ENCODE results near the gene MTHFD2L. TPM values are rescaled to one million over a fixed set of nuclear protein-coding genes. Genes with fewer than 3 reads are reported as not detected.

Gene MTHFD2L
- total and polyA plus RNA-seq, 2 of the 8 experiments (the other 6 are each of a cell fraction or from before 2014, with no cell fraction given) = 5.4 to 15.0 TPM

DNA sequence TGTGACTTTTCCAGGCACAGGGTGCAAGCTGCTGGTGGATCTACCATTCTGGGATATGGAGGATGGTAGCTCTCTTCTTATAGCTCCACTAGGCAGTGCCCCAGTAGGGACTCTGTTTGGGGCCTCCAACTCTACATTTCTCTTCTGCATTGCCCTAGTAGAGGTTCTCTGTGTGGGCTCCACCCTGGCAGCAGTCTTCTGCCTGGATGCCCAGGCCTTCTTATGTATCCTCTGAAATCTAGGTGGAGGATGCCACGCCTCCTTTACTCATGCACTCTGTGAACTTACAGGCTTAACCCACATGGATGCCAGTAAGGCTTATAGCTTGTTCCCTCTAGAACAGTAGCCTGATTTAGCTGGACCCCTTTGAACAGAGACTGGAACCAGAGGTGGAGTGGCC, 186.1 kb downstream of the MTHFD2L start:
- Histone ChIP-seq H3K79me1 (ENCODE audit: low read depth, low read length) (no peaks in the 10 kb centered on the region), H3K18ac (ENCODE audit: extremely low read depth, low read length) (no peak overlapping the region), H3K9me3 (ENCODE audit: insufficient read depth in 2 of 2, low read depth in 1 of 2, low read length in 1 of 2) (peaks cover 24% of the 10 kb centered on the region in 2 experiments), H4K5ac (ENCODE audit: insufficient read length, low read depth, low read length) (no peak overlapping the region), H2BK120ac (replicated peaks; ENCODE audit: low read depth, low read length) (no peak overlapping the region), H3K27me3 (replicated peaks in 1 of 4; ENCODE audit: control insufficient read depth in 3 of 4, extremely low read depth in 1 of 4, insufficient read depth in 3 of 4, low read length in 3 of 4) (no peaks in the 10 kb centered on the region), H4K20me1 (replicated peaks in 1 of 2; ENCODE audit: control insufficient read depth in 1 of 2, insufficient read depth in 2 of 2, low read length in 2 of 2) (no peaks in the 10 kb centered on the region), H2BK5ac (ENCODE audit: low read depth, low read length) (no peak overlapping the region), H4K91ac (replicated peaks; ENCODE audit: insufficient read length, low read length) (no peak overlapping the region), H3K4me3 (ENCODE audit: extremely low read depth in 1 of 4, insufficient read depth in 2 of 4, low read depth in 3 of 4, low read length in 4 of 4) (peak overlapping the region in 1 of 4 experiments; percentile 3; a peak in 1 of 8 replicates), H3K27ac (ENCODE audit: low read depth, low read length) (no peak overlapping the region), H3K4ac (replicated peaks; ENCODE audit: insufficient read length, low read depth, low read length) (no peak overlapping the region), H4K8ac (ENCODE audit: extremely low read depth, insufficient read depth, low read length) (no peak overlapping the region), H2AFZ (ENCODE audit: low read length) (no peak overlapping the region), H3K36me3 (ENCODE audit: control insufficient read depth in 2 of 4, insufficient read depth in 4 of 4, low read length in 3 of 4) (peaks cover 0 to 3% (median 1%) of the 10 kb centered on the region in 4 experiments; a peak in 1 of 8 replicates), H2AK5ac (ENCODE audit: low read depth, low read length) (no peak overlapping the region), H3K79me2 (ENCODE audit: control insufficient read depth in 1 of 2, insufficient read depth in 2 of 2, low read length in 2 of 2) (no peaks in the 10 kb centered on the region), H2BK20ac (ENCODE audit: low read length) (no peak overlapping the region), H3K14ac (ENCODE audit: insufficient read length) (no peak overlapping the region), H3K23ac (ENCODE audit: insufficient read length) (no peak overlapping the region), H3K23me2 (ENCODE audit: low read depth, low read length) (no peaks in the 10 kb centered on the region), H3K4me2 (ENCODE audit: insufficient read depth in 1 of 2, low read depth in 2 of 2, low read length in 2 of 2) (no peak overlapping the region), H3K4me1 (replicated peaks in 1 of 4; ENCODE audit: control insufficient read depth in 3 of 4, insufficient read depth in 4 of 4, low read length in 3 of 4) (no peaks in the 10 kb centered on the region), H2BK12ac (ENCODE audit: low read depth, low read length) (no peak overlapping the region), H3K56ac (replicated peaks; ENCODE audit: insufficient read length, low read depth, low read length) (no peak overlapping the region), H3K9ac (replicated peaks in 1 of 4; ENCODE audit: extremely low read depth in 1 of 4, low read depth in 3 of 4, low read length in 3 of 4) (no peak overlapping the region), H2BK15ac (ENCODE audit: low read length) (no peak overlapping the region)
- ChIA-PET POLR2A (ENCODE audit: partially characterized antibody) (no interaction called here), CTCF (ENCODE audit: partially characterized antibody) (interaction anchor here (1.4 kb wide), 2 partner anchors 10 to 187 kb away, joined by 5 read pairs; no protein-coding TSS in a partner anchor)
- FAIRE-seq (no peak), DNase-seq (ENCODE audit: low read depth in 1 of 2, low spot score in 2 of 2) (no peak)
- WGBS, 2 experiments (ENCODE audit: extremely low coverage in 1 of 2, insufficient coverage in 1 of 2, insufficient read length in 1 of 2, insufficient replicate concordance in 2 of 2, low coverage in 1 of 2, low lambda C conversion rate in 2 of 2, missing lambda C conversion rate in 1 of 2) = 100% methylated on average over 1 of the region's 1 CpG; no CpG with 5 or more reads in 1 of the 2 experiments
- TF ChIP-seq JUND (IDR thresholded peaks at IDR 0.05; ENCODE audit: low read length) = no peak
- no peak for TF ChIP-seq BRCA1 (IDR thresholded peaks at IDR 0.05; ENCODE audit: low read depth, low read length)
- TF ChIP-seq RXRA (IDR thresholded peaks at IDR 0.05; ENCODE audit: insufficient read depth, low read depth, low read length) = no peak
- no peak for TF ChIP-seq SAP30 (IDR thresholded peaks at IDR 0.05; ENCODE audit: insufficient read depth, insufficient replicate concordance, low read length)
- TF ChIP-seq SIN3A (conservative IDR thresholded peaks at IDR 0.05 in 1 of 2, IDR thresholded peaks at IDR 0.05 in 1 of 2; ENCODE audit: low read depth in 1 of 2, low read length in 2 of 2) = no peak
- no peak for TF ChIP-seq TBP (IDR thresholded peaks at IDR 0.05; ENCODE audit: low read depth, low read length)
- TF ChIP-seq ZNF274 (IDR thresholded peaks at IDR 0.05; ENCODE audit: borderline replicate concordance, extremely low read depth, low read length) = no peak
- no peak for TF ChIP-seq SRF (IDR thresholded peaks at IDR 0.05; ENCODE audit: low read depth, low read length)
- no peak for TF ChIP-seq CTBP2 (IDR thresholded peaks at IDR 0.05; ENCODE audit: borderline replicate concordance, insufficient read depth, insufficient read length, low read length)
- no peak for TF ChIP-seq RFX5 (IDR thresholded peaks at IDR 0.05; ENCODE audit: borderline replicate concordance, low read depth, low read length)
- TF ChIP-seq CBX8 (IDR thresholded peaks at IDR 0.05; ENCODE audit: borderline replicate concordance, low read depth, low read length) = no peak
- TF ChIP-seq CHD1 (IDR thresholded peaks at IDR 0.05; ENCODE audit: low read depth, low read length) = no peak

Measured in H1 (cell line).